HG03045 (cell line): ENCODE measurements around the gene HDAC3.
A peak's percentile ranks its signal among the peaks of the same experiment; 100 is the strongest.

Experiments
- ATAC-seq: cut with Tn5 transposase; IDR thresholded peaks from one replicate; pipeline ENCODE4 v1.9.1; 2021; ENCODE audit warnings: mild to moderate bottlenecking, moderate library complexity; ENCODE audit not compliant: unreplicated experiment

The HDAC3 gene

DNA sequence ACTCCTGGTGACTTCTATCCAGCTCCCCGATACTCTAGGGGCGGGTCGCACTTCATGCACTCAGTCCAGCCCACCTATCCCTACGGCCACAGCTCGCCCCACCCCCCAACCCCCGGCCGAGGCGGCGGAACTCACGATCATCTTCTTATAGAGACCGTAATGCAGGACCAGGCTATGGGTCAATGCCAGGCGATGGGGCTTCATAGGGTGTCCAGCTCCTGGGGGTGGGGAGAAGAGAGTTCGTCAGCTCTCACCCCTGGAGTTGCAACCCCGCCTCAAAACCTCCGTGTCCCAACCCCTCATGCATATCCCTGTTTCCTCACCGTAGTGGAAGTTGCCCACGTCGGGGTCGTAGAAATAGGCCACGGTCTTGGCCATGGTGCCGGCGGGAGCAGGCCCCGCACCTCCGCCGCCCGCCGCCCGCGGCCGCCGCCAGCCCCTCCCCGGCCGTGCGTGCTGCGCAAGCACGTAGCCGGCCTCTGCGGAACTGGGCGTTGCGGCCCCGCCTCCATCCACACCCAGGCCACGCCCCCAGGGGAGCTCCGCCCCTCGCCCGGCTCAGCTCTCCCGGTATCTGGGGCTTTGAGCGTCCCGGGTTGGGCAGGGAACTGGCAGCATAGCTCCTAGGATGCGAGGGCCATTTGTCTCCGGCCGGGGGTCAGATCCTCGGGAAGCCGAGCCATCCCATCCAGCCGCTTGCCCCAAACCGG is at the start of gene HDAC3, which contains the start of gene RELL2:
Gene HDAC3, minus strand, starts transcription at position 437 of the 710 bp plus-strand sequence. Its CDS starts 59 bp downstream, at position 378.
Gene RELL2, plus strand, starts transcription at position 585 of the 710 bp plus-strand sequence. CDS start 1,229 bp downstream, outside the sequence.
- ATAC-seq: peak; percentile 73

DNA sequence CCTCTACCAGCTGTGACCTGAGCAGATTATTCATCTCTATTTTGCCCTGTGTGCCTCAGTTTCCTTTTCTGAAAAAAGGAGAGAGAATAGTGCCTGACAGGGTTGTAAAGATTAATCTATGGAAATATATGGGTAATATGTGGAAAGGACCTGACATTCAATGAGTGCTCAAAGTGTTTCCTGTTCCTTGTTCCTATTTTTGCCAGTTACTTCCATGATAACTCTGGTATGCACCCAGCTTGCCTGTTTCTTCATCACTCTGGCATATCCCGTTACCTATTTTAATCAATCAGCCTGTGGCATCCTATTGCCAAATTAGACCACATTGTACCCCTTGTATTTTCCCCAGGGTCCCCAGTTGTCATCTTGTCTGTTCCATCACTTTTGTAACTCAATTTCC is 48.9 kb upstream of the HDAC3 start:
- ATAC-seq: no peak

DNA sequence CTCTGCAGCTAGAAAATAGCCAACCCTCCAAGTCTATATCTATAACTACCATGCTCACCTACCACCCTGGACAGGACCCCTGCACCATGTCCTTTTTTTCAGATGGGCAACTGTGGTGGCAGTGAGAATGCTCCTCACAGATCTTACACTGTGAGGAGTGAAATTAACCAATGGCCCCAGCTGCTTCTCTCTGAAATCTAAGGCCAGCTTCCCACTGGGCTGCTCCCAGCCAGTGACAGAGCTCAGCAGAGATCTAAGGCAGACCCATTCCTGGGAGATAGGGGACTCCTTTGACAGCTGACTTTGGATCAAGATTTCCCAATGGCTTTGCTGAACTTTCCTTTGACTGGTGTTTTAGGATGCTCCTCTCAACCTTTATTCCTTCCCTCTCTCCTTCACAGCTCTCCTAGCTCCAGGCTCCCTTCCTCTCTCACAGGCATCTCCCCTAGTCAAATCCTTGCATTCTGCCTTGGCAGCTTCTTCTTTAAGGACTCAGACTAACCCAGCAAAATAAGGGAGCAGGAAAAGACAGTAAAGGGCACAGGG is 47.0 kb upstream of the HDAC3 start:
- ATAC-seq: no peak

DNA sequence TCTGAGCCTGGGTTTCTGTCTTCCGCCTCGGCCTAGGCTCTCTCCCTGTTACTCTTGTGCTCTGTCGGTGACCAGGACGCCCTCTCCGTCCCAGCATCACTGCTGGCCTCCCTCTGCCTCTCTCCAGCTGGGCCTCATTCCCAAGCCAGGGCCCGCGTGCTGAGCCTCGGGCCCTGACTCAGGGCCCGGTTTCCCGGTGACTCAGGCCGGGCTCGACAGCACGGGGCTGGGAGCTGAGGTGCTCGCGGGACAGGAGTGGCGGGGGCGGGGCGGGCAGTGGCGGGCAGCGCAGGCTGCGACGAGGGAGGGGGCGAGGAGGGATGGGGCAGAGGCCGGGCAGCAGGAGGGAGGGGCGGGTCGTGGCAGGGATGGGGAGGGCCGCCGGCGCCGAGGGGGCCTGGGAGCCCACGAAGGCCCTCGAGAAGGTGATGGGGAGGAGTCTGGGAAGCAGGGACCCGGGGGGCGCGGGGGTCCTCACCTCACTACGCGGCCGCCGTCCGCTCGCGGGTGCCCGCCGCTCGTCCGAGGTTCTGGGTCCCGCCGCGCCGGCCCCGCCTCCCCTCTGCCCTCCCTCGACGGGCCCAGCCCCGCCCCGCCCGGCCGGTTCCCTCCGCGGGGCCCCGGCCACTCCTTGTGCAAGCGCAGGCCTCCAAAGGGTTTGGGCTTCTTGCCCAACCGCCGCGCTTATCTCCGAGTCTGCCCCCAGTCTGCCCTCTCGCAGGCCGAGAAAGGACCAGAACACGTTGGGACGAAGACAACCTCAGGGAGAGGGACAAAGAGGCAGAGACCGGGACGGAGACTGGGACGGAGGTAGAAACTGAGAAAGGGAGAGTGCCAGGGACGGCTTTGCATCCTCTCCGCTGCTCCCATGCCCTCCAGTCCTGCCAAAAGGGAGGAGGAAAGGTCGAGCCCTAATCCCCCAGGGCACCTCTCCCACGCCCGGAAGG is 45.3 kb upstream of the HDAC3 start, which contains the start of gene ARAP3:
Gene ARAP3, minus strand, starts transcription at position 536 of the 947 bp plus-strand sequence. CDS start 1,744 bp downstream, outside the sequence.
- no peak for ATAC-seq

DNA sequence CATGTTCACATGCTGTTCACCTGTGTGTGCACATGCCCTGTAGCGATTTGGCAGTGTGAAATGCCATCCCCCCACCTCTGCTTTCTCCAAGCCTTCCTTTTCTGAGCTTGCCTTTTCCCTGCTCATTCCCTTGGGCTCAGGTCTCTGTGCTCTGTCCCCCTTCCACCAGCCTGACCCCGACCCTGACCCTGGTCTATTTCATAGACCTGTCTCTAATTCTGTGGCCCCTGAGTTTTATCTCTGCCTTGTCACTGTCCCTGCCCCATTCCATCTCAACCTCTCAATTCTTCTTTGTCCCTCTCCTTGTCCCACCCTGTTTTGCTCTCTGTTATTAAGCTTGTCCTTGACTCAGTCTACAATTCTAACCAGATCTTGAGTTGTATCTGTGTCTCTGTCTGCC is 44.6 kb upstream of the HDAC3 start:
- no peak for ATAC-seq

DNA sequence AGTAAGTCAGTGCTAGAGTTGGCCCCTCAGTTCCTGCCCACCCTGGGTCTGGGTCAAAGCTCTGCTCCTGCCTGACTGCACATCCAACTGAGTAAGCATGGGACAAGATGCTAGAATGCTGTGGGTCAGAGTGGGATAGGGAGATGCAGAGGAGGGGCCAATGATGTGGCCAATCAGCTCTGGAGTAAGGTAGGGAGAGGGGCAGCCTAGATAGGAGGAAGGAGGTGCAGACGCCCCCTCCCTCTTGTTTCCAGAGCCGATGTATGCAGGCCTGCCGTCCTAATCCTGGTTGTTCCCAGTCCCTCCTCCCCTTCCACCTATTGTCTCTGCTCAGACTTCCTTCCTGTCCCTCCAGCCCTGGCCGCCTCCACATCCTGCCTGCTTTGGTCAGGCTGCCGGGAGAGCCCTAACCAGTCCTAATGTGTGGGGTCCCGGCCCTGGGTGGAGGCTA is 44.1 kb upstream of the HDAC3 start:
- no peak for ATAC-seq

DNA sequence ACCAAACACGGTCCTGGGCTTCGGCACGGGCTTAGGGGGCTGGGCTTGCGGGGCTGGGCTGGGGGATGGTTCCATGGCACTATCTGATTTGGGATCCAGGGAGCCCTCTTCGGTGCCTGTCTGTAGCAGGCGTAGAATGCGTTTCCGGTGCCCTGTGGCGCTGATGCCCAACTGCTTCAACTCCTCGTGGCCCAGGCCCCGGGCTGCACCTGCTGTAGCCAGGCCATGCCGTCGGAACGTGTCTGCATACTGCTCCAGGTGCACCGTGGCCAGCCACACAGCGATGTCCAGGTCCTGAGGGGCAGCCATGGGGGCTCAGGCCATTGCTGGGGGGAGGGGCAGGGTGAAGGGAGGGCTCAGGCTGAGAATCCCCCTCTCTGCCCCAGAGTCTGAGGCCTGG is 43.5 kb upstream of the HDAC3 start:
- no peak for ATAC-seq

DNA sequence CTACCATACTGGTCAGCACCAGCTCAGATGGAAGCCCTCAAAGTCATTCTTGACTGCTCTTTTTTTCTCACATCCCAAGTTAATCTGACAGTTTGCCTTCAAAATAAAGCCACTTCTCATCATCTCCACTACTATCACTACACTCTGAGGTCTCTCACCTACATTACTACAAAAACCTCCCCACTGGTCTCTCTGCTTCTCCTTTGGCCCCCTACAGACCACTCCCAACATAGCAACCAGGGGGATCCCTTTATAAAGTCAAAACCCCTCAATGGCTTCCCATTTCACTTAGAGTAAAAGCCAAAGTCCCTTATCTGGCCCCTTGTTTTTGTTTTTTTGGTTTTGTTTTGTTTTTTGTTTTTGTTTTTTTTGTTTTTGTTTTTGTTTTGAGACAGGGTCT is 40.8 kb upstream of the HDAC3 start:
- ATAC-seq: no peak

DNA sequence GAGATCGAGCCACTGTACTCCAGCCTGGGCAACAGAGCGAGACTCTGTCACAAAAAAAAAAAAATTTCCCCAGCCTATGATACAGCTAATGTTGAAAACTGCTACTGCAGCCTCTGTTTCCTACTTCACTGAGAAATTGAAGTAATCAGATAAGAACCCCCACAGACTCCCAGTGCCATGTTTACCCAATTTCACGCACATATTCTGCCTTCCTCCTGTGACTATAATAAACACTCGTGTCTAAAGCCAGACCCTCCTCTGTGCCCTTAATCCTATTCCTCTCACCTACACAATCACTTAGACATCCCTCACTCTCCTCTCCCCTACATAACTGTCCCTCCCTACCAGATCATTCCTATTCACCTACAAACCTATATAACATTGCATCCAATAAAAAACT is 39.0 kb upstream of the HDAC3 start:
- no peak for ATAC-seq

DNA sequence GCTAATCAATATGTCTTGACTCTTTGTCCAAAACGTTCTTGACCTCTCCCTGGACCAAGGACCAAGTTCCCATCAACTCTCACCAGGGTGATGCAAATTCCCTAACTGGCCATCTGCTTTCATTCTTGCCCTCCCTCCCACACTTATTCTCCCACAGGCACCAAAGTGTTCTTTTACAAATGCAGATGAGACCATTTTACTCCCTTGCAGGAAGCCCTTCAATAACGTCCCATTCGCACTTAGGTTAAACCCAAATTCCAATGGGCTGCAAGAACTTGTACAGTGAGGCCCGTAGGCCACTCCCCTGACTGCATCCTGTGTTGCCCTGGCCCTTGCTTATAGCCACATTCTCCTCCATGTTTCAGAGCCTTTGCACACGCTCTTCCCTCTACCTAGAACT is 38.1 kb upstream of the HDAC3 start:
- no peak for ATAC-seq

DNA sequence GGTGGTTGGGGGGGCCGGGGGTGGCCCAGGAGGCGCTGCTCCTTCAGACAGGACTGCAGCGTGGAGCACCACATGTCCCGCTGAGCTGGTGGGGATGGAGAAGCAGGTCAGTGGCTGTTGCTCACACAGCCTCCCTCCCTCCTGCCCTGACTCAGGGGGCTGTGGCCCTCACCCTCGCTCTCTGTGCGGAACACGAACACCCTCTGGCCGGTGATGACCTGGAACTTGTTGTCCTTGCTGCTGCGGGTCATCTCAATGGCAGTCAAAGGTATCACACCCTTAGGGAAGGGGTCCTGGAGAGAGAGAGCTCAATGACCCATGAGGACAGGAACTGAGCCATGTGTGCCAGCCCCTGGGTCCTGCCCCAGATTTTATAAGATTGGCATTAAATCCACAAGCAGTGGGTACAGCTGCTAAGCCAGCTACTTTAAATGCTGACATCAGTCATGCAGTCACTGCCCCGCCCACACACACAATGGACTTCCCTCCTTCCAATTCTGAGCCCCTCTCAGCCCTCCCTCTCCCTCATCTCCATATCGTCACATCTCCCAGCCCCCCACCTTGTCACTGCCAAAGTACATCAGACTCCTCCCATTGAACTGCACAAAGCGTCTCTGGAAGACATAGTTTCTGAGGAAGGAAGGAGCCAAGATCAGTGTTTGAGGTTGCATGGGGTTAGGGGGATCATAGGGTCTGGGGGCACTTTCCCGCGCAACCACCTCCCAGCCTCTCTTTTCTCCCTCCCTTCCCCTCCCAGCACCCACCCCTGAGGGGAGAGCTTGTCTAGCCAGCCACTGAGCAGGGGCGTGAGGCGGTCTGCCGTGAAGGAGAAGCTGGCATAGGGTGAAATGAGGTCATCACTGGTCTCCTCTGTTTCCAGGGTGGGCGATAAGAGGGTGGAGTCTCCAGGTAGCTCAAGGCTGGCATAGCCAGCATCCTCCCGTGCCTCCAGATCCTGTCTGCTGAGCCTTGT is 36.5 kb upstream of the HDAC3 start:
- no peak for ATAC-seq

DNA sequence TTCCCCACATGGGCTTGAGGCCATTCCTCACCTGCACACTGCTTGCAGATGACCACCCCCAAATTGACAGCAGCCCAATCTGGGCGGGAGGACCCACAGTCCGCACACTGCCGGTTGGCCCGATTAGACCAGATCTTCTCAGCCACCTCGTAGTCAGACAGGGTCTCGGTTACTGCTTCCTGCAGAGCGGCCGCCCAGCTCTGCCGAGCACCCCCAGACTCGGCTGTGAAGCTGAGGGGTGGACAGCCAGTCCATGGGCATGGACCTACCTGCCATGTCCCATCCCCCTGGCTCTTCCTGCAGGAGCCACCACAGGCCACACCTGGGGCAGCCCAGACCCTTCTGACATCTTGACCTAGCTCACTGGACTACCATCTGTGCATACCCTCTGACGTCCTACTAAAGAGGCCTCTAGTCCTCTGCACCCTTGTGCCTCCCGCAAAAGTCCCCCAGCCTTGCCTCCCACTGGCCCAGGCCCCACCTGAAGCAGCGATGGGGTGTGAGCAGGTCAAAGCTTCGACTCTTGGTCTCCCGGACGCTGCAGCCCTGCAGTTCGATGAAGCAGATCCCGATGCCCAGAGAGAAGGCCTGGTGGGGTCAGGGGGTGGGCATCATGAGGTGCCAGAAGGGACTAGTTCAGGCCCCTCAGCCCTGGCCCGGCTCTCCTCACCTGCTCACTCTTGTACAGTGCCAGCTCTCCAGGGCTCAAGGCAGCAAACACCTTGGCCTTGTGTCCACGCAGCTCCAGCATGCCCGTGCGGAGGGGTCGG is 35.6 kb upstream of the HDAC3 start:
- no peak for ATAC-seq

DNA sequence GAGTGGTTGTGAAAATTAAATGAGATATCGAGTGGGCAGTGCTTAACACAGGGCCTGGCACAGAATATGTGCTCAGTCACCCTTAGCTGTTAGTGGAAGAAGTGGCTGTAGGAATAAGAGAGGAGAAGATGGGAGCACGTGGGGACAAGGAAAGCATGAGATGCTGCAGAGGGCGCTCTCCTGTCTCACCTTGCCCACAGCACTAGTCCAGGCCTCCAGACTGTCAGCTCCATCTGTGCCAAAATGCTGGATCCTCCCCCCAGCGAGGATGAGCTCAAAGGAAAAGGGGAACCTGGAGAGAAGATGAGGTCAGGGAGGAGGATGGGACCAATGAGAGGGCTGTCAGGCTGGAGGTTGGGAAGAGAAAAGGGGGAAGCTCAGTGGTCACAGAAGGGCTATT is 32.9 kb upstream of the HDAC3 start:
- ATAC-seq: no peak

DNA sequence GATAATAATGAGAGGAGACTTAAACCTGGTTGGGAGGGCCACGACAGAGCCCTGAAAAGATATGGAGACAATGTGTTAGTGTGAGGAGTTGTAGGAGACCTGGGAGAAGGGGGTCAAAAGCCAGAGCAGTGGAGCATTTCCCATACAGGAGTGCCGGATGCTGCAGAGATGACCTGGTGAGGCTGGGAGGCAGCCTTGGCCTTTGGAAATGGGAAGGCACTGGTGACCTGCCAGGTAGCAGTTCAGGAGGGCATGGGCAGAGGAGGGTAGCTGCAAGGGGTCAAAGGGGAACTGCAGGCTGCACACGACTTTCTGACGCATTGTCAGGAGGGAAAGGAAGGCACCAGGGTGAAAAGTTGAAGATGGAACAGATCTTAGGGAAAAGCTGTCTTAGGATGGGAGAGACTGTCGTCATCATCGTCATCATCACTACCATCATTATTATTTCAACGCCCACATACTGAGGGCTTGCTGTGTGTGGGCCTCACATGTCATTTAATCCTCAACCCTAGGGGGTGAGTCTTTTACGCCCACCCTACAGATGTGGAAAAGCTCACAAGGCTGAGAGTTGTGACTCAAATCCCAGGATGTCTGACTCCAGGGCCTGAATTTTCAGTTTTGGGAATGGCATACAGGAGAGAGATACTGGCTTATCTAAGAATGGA is 32.1 kb upstream of the HDAC3 start:
- ATAC-seq: no peak

DNA sequence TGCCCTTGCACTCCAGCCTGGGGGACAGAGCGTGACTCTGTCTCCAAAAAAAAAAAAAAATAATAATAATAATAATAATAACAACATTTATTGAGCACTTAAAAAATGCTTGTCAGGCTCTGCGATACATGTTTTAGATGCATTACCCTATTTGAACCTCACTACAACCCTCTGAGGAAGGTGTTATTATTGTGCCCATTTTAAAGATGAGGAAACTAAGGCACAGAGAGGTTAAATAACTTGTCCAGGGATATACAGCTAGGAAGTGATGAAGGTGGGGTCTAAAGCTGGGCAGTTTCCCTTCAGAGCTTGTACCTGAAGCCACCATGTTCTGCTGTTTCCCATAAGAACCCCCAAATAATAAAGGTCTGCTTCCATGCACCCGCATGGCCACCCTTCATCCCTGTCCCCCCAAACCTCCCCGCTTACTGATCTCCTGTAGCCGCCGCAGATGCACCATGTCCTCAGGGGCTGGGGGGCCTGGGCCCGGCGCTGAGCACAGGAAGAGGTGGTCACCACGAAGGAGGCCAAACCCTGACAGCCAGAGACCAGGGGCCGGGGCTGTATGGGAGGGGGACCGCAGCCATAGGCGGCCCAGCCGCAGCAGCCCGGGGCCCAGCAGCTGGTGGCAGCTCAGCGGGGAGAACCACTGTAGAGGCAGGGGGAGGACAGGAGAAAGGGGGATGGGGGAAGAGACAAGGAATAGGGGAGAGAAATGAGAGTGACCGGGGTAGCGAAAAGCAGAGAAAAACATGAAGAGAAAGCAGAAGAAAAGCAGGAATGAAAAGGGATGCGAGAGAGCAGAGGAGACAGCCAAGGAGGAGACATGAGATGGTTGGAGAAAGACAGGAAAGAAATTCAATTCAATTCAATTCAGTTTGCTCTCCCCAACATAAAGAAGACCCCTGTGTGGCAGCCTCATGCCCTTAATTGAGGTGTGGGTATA is 29.6 kb upstream of the HDAC3 start:
- no peak for ATAC-seq

DNA sequence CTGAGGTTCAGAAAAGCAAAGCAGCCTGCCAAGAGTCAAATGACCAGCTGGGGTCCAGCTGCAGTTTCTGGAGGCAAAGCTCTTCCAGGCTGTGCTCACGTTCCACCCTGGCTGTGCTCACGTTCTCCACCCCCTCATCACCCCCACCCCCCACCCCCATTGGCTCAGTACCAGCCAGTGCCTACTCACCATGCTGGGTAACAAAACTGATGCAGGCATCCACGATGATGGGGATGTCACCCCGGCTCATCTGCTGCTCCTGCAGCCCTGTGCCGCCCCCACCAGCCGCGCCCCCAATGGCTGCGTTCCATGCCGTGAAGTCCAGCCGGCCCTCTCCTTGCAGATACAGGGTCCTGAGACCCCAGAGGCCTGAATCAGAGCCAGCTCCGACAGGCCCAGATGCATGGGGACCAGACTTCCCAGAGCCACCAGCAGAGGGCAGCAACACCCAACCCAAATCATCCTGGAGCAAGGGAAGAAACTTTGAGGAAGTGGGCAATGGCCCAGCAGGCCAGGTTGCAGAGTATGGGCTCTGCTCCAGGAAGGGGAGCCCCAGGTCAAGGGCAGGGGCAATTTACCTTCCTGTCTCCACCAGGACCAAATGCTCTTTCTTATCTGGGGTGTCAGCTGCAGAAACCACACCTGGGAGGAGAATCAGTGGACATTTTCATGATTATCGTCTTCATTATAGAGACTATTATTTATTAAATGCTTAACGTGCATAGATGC is 28.2 kb upstream of the HDAC3 start:
- peak; percentile 88 for ATAC-seq

DNA sequence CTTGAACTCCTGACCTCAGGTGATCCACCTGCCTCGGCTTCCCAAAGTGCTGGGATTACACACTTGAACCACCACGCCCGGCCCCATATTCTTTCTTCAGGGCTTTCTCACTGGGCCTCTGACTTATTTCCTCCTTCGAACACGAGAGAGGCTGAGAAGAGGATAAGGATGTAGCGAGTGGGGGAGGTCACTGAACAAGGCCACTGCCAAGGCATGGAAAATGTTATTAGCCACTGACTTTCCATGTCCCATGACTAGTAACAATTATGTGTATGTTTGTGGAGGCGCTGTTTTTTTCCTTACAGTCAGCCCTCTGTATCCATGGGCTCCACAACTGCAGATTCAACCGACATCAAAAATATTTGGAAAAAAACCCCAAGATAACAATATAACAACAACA is 26.9 kb upstream of the HDAC3 start:
- no peak for ATAC-seq
